Brain microvascular endothelial cell (primary cell): ENCODE measurements around the gene TANC2.
A peak's percentile ranks its signal among the peaks of the same experiment; 100 is the strongest.

ENCODE experiments used
- DNase-seq: peaks from one replicate; pipeline ENCODE4 v3.0.0-alpha.2; 2020
- H3K27ac ChIP-seq: fragments of 250-450 bp; sonication (Bioruptor Pico); 2 replicates; pipeline ENCODE4 v1.5.1; 2020; ENCODE audit warnings: mild to moderate bottlenecking, moderate library complexity
- H3K27me3 ChIP-seq: fragments of 250-450 bp; sonication (Bioruptor Pico); replicated peaks from 2 replicates; pipeline ENCODE4 v1.5.1; 2020; ENCODE audit warnings: mild to moderate bottlenecking
- H3K36me3 ChIP-seq: fragments of 250-450 bp; sonication (Bioruptor Pico); replicated peaks from 2 replicates; pipeline ENCODE4 v1.5.1; 2020; ENCODE audit warnings: mild to moderate bottlenecking
- H3K4me3 ChIP-seq: 2 replicates; pipeline ENCODE4 v1.5.1; 2011; ENCODE audit warnings: low read depth, mild to moderate bottlenecking, control low read depth, low read length, moderate library complexity
- CTCF ChIP-seq: IDR thresholded peaks from 2 replicates; pipeline ENCODE4 v1.5.1; 2011; ENCODE audit warnings: low read depth, mild to moderate bottlenecking, moderate library complexity, low read length, control low read depth, inconsistent platforms; ENCODE audit errors: missing control alignments
- in situ Hi-C: cut with HindIII; loops from 2 replicates; pipeline ENCODE4 v1.10.0; 2017; ENCODE audit warnings: low sequenced_read_pairs, low pct_ligation_motif_present

TANC2 gene

GRCh38 chr17:62981933-62982332, 15.9 kb downstream of the TANC2 start:
- no peaks in the 10 kb centered on the region for H3K36me3 ChIP-seq
- H3K4me3 ChIP-seq, result no peak overlapping the region
- no peaks in the 10 kb centered on the region for H3K27me3 ChIP-seq
- no peak overlapping the region for H3K27ac ChIP-seq
- DNase-seq, result no peak
- TF ChIP-seq CTCF, result no peak
- in situ Hi-C loops, result no loop called here

GRCh38 chr17:62984801-62985200, 18.8 kb downstream of the TANC2 start:
- no peak overlapping the region for H3K4me3 ChIP-seq
- no peaks in the 10 kb centered on the region for H3K27me3 ChIP-seq
- H3K36me3 ChIP-seq, result no peaks in the 10 kb centered on the region
- no peak for DNase-seq
- TF ChIP-seq CTCF, result no peak
- no peak overlapping the region for H3K27ac ChIP-seq
- in situ Hi-C loops, result no loop called here

GRCh38 chr17:62986549-62986948, 20.5 kb downstream of the TANC2 start:
- Histone ChIP-seq H3K27me3 (no peaks in the 10 kb centered on the region), H3K27ac (no peak overlapping the region), H3K36me3 (no peaks in the 10 kb centered on the region), H3K4me3 (no peak overlapping the region)
- no peak for DNase-seq
- TF ChIP-seq CTCF, result no peak
- in situ Hi-C loops, result no loop called here

GRCh38 chr17:62987136-62987535, 21.1 kb downstream of the TANC2 start:
- no peak for DNase-seq
- H3K27me3 ChIP-seq, result no peaks in the 10 kb centered on the region
- no peaks in the 10 kb centered on the region for H3K36me3 ChIP-seq
- in situ Hi-C loops, result no loop called here
- no peak overlapping the region for H3K27ac ChIP-seq
- peak; percentile 63 for TF ChIP-seq CTCF
- no peak overlapping the region for H3K4me3 ChIP-seq

- Histone ChIP-seq H3K4me3 (no peak overlapping the region), H3K36me3 (no peaks in the 10 kb centered on the region), H3K27me3 (no peaks in the 10 kb centered on the region), H3K27ac (no peak overlapping the region)
- in situ Hi-C loops, result no loop called here
- DNase-seq, result no peak
- no peak for TF ChIP-seq CTCF
These were observed 23.5 kb downstream of the TANC2 start for GRCh38 chr17:62989501-62989900.

- TF ChIP-seq CTCF, result no peak
- H3K4me3 ChIP-seq, result no peak overlapping the region
- H3K27ac ChIP-seq, result no peak overlapping the region
- no peaks in the 10 kb centered on the region for H3K27me3 ChIP-seq
- in situ Hi-C loops, result no loop called here
- H3K36me3 ChIP-seq, result no peaks in the 10 kb centered on the region
- no peak for DNase-seq
These were observed 28.9 kb downstream of the TANC2 start for GRCh38 chr17:62994931-62995330.
